H1 (cell line): ENCODE data around the gene METRNL. TPM values are rescaled to one million over a fixed set of nuclear protein-coding genes. Genes with fewer than 3 reads are reported as not detected.

ENCODE experiments used
- CTCF ChIA-PET: fragments of 300-600 bp; sonication (Branson Sonifier 250); formaldehyde crosslinking; loops from one replicate; lab custom pipeline; 2021; ENCODE audit not compliant: partially characterized antibody; lab: Charles Lee
- POLR2A ChIA-PET: fragments of 300-600 bp; sonication (Branson Sonifier 250); formaldehyde crosslinking; loops from one replicate; lab custom pipeline; 2021; ENCODE audit warnings: inconsistent platforms; ENCODE audit not compliant: partially characterized antibody; lab: Charles Lee
- DNase-seq, 2 experiments: peaks; one replicate each; pipeline versions ENCODE4 v3.0.0 to v3.0.0-alpha.2; 2010 to 2022; ENCODE audit warnings: low spot score in 2 of 2, low read depth in 1 of 2, mixed read lengths in 1 of 2
- FAIRE-seq: peaks from 2 replicates; lab custom pipeline; 2011; peaks lifted over from hg19 to GRCh38; lab: Jason Lieb, UNC
- H2AFZ ChIP-seq: 2 replicates; pipeline ENCODE4 v1.8.1; 2012; ENCODE audit warnings: low read length, inconsistent platforms
- H2AK5ac ChIP-seq: 2 replicates; pipeline ENCODE4 v1.6.1; 2013; ENCODE audit warnings: low read depth, low read length
- H2BK120ac ChIP-seq: replicated peaks from 2 replicates; pipeline ENCODE3; 2013; ENCODE audit warnings: low read depth, low read length, inconsistent platforms
- H2BK12ac ChIP-seq: 2 replicates; pipeline ENCODE4 v1.6.1; 2013; ENCODE audit warnings: low read depth, low read length
- H2BK15ac ChIP-seq: 2 replicates; pipeline ENCODE4 v1.6.1; 2013; ENCODE audit warnings: low read length
- H2BK20ac ChIP-seq: 2 replicates; pipeline ENCODE4 v1.6.1; 2013; ENCODE audit warnings: low read length
- H2BK5ac ChIP-seq: 2 replicates; pipeline ENCODE4 v1.6.1; 2013; ENCODE audit warnings: low read depth, low read length
- H3K14ac ChIP-seq: 2 replicates; pipeline ENCODE4 v1.6.1; 2013; ENCODE audit warnings: inconsistent platforms; ENCODE audit not compliant: insufficient read length
- H3K18ac ChIP-seq: 2 replicates; pipeline ENCODE4 v1.6.1; 2013; ENCODE audit warnings: low read length; ENCODE audit errors: extremely low read depth
- H3K23ac ChIP-seq: 2 replicates; pipeline ENCODE4 v1.6.1; 2013; ENCODE audit warnings: inconsistent platforms; ENCODE audit not compliant: insufficient read length
- H3K23me2 ChIP-seq: 2 replicates; pipeline ENCODE4 v1.6.1; 2013; ENCODE audit warnings: low read depth, low read length
- H3K27ac ChIP-seq: 2 replicates; pipeline ENCODE4 v1.6.1; 2011; ENCODE audit warnings: low read depth, low read length, inconsistent platforms
- H3K27me3 ChIP-seq, 4 experiments: replicated peaks in 1 of 4; 1 replicate in 1 of 4; 2 replicates in 3 of 4; pipeline versions ENCODE4 v1.6.1 to v1.8.1; 2011 to 2013; ENCODE audit warnings: low read length in 3 of 4, mild to moderate bottlenecking in 3 of 4, inconsistent platforms in 2 of 4, mixed read lengths in 2 of 4, moderate library complexity in 1 of 4; ENCODE audit not compliant: control insufficient read depth in 3 of 4, insufficient read depth in 3 of 4; ENCODE audit errors: extremely low read depth in 1 of 4
- H3K36me3 ChIP-seq, 4 experiments: 2 replicates each; pipeline versions ENCODE4 v1.6.1 to v1.8.1; 2011 to 2013; ENCODE audit warnings: mild to moderate bottlenecking in 4 of 4, low read length in 3 of 4, moderate library complexity in 2 of 4, control low read depth in 1 of 4, inconsistent platforms in 1 of 4; ENCODE audit not compliant: insufficient read depth in 4 of 4, control insufficient read depth in 2 of 4
- H3K4ac ChIP-seq: replicated peaks from 2 replicates; pipeline ENCODE3; 2013; ENCODE audit warnings: low read length, low read depth, mixed read lengths, inconsistent platforms; ENCODE audit not compliant: insufficient read length
- H3K4me1 ChIP-seq, 4 experiments: replicated peaks in 1 of 4; 1 replicate in 1 of 4; 2 replicates in 3 of 4; pipeline versions ENCODE4 v1.6.1 to v1.8.1; 2011 to 2013; ENCODE audit warnings: low read length in 3 of 4, inconsistent platforms in 2 of 4, mixed read lengths in 1 of 4; ENCODE audit not compliant: insufficient read depth in 4 of 4, control insufficient read depth in 3 of 4
- H3K4me2 ChIP-seq, 2 experiments: 2 replicates each; pipeline versions ENCODE4 v1.6.1 to v1.8.1; 2011 to 2013; ENCODE audit warnings: low read depth in 2 of 2, low read length in 2 of 2, control low read depth in 1 of 2, inconsistent platforms in 1 of 2, mild to moderate bottlenecking in 1 of 2; ENCODE audit not compliant: insufficient read depth in 1 of 2
- H3K4me3 ChIP-seq, 4 experiments: fragments of 200-600, 300-600 bp in 1 of 4; sonication (generic), shearing (Covaris generic), sonication (Bioruptor Twin) in 1 of 4; 2 replicates each; pipeline versions ENCODE4 v1.5.1 to v1.8.1; 2011 to 2016; ENCODE audit warnings: low read length in 4 of 4, low read depth in 3 of 4, control low read depth in 2 of 4, inconsistent platforms in 2 of 4, mild to moderate bottlenecking in 2 of 4, mixed read lengths in 1 of 4, moderate library complexity in 1 of 4; ENCODE audit not compliant: insufficient read depth in 2 of 4; ENCODE audit errors: extremely low read depth in 1 of 4
- H3K56ac ChIP-seq: replicated peaks from 2 replicates; pipeline ENCODE3; 2013; ENCODE audit warnings: low read depth, mild to moderate bottlenecking, mixed read lengths, low read length, inconsistent platforms; ENCODE audit not compliant: insufficient read length
- H3K79me1 ChIP-seq: 2 replicates; pipeline ENCODE4 v1.6.1; 2013; ENCODE audit warnings: low read depth, low read length, control low read depth
- H3K79me2 ChIP-seq, 2 experiments: 2 replicates each; pipeline versions ENCODE4 v1.6.1 to v1.8.1; 2012 to 2013; ENCODE audit warnings: low read length in 2 of 2, mild to moderate bottlenecking in 2 of 2, inconsistent platforms in 1 of 2; ENCODE audit not compliant: insufficient read depth in 2 of 2, control insufficient read depth in 1 of 2
- H3K9ac ChIP-seq, 4 experiments: replicated peaks in 1 of 4; 1 replicate in 1 of 4; 2 replicates in 3 of 4; pipeline versions ENCODE4 v1.6.1 to v1.8.1; 2011 to 2013; ENCODE audit warnings: low read depth in 3 of 4, low read length in 3 of 4, control low read depth in 2 of 4, mild to moderate bottlenecking in 2 of 4, moderate library complexity in 2 of 4, inconsistent platforms in 1 of 4; ENCODE audit errors: extremely low read depth in 1 of 4
- H3K9me3 ChIP-seq, 2 experiments: 2 replicates each; pipeline versions ENCODE4 v1.6.1 to v1.8.1; 2012 to 2013; ENCODE audit warnings: mild to moderate bottlenecking in 2 of 2, moderate library complexity in 2 of 2, control low read depth in 1 of 2, inconsistent platforms in 1 of 2, low read depth in 1 of 2, low read length in 1 of 2, mixed read lengths in 1 of 2; ENCODE audit not compliant: insufficient read depth in 2 of 2
- H4K20me1 ChIP-seq, 2 experiments: replicated peaks in 1 of 2; 2 replicates each; pipeline versions ENCODE3 to v1.8.1; 2011 to 2013; ENCODE audit warnings: inconsistent platforms in 2 of 2, low read length in 2 of 2, mild to moderate bottlenecking in 1 of 2; ENCODE audit not compliant: insufficient read depth in 2 of 2, control insufficient read depth in 1 of 2
- H4K5ac ChIP-seq: 2 replicates; pipeline ENCODE4 v1.6.1; 2013; ENCODE audit warnings: low read length, low read depth, mixed read lengths, inconsistent platforms; ENCODE audit not compliant: insufficient read length
- H4K8ac ChIP-seq: 2 replicates; pipeline ENCODE4 v1.8.0; 2013; ENCODE audit warnings: mild to moderate bottlenecking, moderate library complexity, low read length, inconsistent platforms; ENCODE audit not compliant: insufficient read depth; ENCODE audit errors: extremely low read depth
- H4K91ac ChIP-seq: replicated peaks from 2 replicates; pipeline ENCODE3; 2013; ENCODE audit warnings: low read length, mixed read lengths, inconsistent platforms; ENCODE audit not compliant: insufficient read length
- EP300 ChIP-seq, 2 experiments: IDR thresholded peaks; 1 replicate in 1 of 2; 2 replicates in 1 of 2; pipeline ENCODE4 v1.6.1; 2011 to 2012; ENCODE audit warnings: low read depth in 2 of 2, low read length in 2 of 2, mild to moderate bottlenecking in 2 of 2, borderline replicate concordance in 1 of 2, inconsistent platforms in 1 of 2, moderate library complexity in 1 of 2
- EZH2 ChIP-seq: fragments of 200-600 bp; sonication (generic); IDR thresholded peaks from 2 replicates; pipeline ENCODE4 v1.7.1; 2012; ENCODE audit warnings: low read depth, mild to moderate bottlenecking, moderate library complexity, low read length, inconsistent platforms; ENCODE audit not compliant: severe bottlenecking
- GABPA ChIP-seq: IDR thresholded peaks from 2 replicates; pipeline ENCODE4 v1.6.1; 2011; ENCODE audit warnings: mild to moderate bottlenecking, low read length, moderate library complexity, borderline replicate concordance; ENCODE audit not compliant: insufficient read depth
- JUND ChIP-seq: IDR thresholded peaks from 2 replicates; pipeline ENCODE4 v1.6.1; 2011; ENCODE audit warnings: mild to moderate bottlenecking, improper control_type of control experiment, low read length
- KDM4A ChIP-seq: IDR thresholded peaks from one replicate; pipeline ENCODE4 v1.7.1; 2012; ENCODE audit warnings: low read depth, mild to moderate bottlenecking, moderate library complexity, low read length, inconsistent platforms; ENCODE audit not compliant: severe bottlenecking
- NANOG ChIP-seq: IDR thresholded peaks from 2 replicates; pipeline ENCODE4 v1.6.1; 2011; ENCODE audit warnings: low read length, low read depth, mild to moderate bottlenecking, inconsistent platforms; ENCODE audit not compliant: insufficient read depth, poor library complexity, severe bottlenecking
- RXRA ChIP-seq: IDR thresholded peaks from 2 replicates; pipeline ENCODE4 v1.6.1; 2011; ENCODE audit warnings: low read depth, mild to moderate bottlenecking, low read length, moderate library complexity; ENCODE audit not compliant: insufficient read depth
- SAP30 ChIP-seq: fragments of 300-600 bp; sonication (generic); IDR thresholded peaks from 2 replicates; pipeline ENCODE4 v1.7.1; 2012; ENCODE audit warnings: low read length, moderate library complexity, mild to moderate bottlenecking, inconsistent platforms; ENCODE audit not compliant: insufficient read depth, insufficient replicate concordance
- SIN3A ChIP-seq, 2 experiments: IDR thresholded peaks in 1 of 2; conservative IDR thresholded peaks in 1 of 2; 2 replicates each; pipeline ENCODE4 v1.6.1; 2011 to 2012; ENCODE audit warnings: low read length in 2 of 2, improper control_type of control experiment in 1 of 2, low read depth in 1 of 2, mild to moderate bottlenecking in 1 of 2
- TEAD4 ChIP-seq: IDR thresholded peaks from 2 replicates; pipeline ENCODE4 v1.6.1; 2012; ENCODE audit warnings: low read depth, low read length, inconsistent platforms, mixed read lengths
- WGBS, 2 experiments: shearing (Covaris generic) in 1 of 2; methylation state at CpG; one replicate each; pipeline versions ENCODE4 v1.1.6 to v1.1.7; 2013 to 2015; ENCODE audit warnings: low lambda C conversion rate in 2 of 2, mixed read lengths in 2 of 2, inconsistent platforms in 1 of 2, low coverage in 1 of 2, missing lambda C conversion rate in 1 of 2; ENCODE audit not compliant: insufficient replicate concordance in 2 of 2, insufficient coverage in 1 of 2, insufficient read length in 1 of 2; ENCODE audit errors: extremely low coverage in 1 of 2, missing lambda C conversion rate in 1 of 2; 5-methylcytosine and 5-hydroxymethylcytosine counted together
- polyA plus RNA-seq, 7 experiments: library from polyadenylated mRNA; depleted of rRNA in 3 of 7; stranded (reverse) in 5 of 7; unstranded in 2 of 7; fragments of >200 nt in 5 of 7; fragments of 200-250 nt in 2 of 7; gene quantifications; 1 replicate in 5 of 7; 2 replicates in 1 of 7; 4 replicates in 1 of 7; pipeline versions ENCODE4 v1.2.1 to v1.2.3, GENCODE V29; 2011 to 2013; ENCODE audit warnings: missing spikeins in 2 of 7, mixed read lengths in 2 of 7
- total RNA-seq: library from RNA; stranded (reverse); fragmentation: NEBNext Ultra II Directional; extraction: Animal tissue kit (Norgen Biotek cat#: 25700); gene quantifications from 2 replicates; pipeline ENCODE4 v1.2.1, GENCODE V29; 2021
- TF ChIP-seq, protein P1 (sequence below): IDR thresholded peaks from 2 replicates; pipeline ENCODE4 v1.6.1; 2011; ENCODE audit warnings: low read length, improper control_type of control experiment

The METRNL gene
- total and polyA plus RNA-seq, 2 of the 8 experiments (the other 6 are each of a cell fraction or from before 2014, with no cell fraction given) = 13.9 to 14.2 TPM

DNA sequence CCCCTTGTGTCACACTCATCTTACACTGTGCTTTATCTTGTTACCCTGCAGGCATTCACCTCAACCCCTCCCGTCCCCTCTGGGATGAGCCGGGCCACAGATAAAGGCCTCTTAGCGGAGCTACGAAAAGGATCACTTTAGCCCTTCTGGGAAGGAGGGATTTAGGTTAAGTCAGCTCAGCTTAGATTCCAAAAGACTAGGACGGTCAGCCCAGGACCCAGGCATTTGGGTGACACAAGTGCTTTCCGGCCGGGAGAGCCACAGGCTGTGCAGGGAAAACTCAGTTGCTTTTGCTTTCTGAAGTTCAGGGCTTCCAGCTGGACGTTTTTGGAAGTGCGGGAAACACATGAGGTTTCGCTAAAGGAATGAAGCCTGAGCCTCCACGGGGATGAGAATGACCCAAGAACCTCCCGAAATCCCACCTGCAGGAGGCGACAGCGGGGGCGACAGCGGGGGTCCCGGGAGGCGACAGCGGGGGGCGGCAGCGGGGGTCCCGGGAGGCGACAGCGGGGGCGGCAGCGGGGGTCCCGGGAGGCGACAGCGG lies 11.6 kb upstream of the METRNL start:
- H4K20me1 ChIP-seq = peaks cover 0 to 2% of the 10 kb centered on the region in 2 experiments
- no peak overlapping the region for H3K23ac ChIP-seq
- H2AK5ac ChIP-seq = no peak overlapping the region
- H3K56ac ChIP-seq = no peak overlapping the region
- H2AFZ ChIP-seq = no peak overlapping the region
- ChIA-PET CTCF (interaction anchor here (0.8 to 1.3 kb wide), 4 partner anchors 9 to 104 kb away, joined by 3 to 7 read pairs (median 4); no protein-coding TSS in a partner anchor), POLR2A (no interaction called here)
- H3K79me1 ChIP-seq = no peaks in the 10 kb centered on the region
- no peak overlapping the region for H3K27ac ChIP-seq
- FAIRE-seq = no peak
- no peak overlapping the region for H3K14ac ChIP-seq
- no peak overlapping the region for H3K4ac ChIP-seq
- WGBS, 2 experiments = 73% methylated on average over 13 of the region's 29 CpGs; no CpG with 5 or more reads in 1 of the 2 experiments
- H3K36me3 ChIP-seq = no peaks in the 10 kb centered on the region
- no peaks in the 10 kb centered on the region; the same call in 1 of the 2 replicates for H3K23me2 ChIP-seq
- no peaks in the 10 kb centered on the region for H3K4me1 ChIP-seq
- H4K91ac ChIP-seq = no peak overlapping the region
- H2BK15ac ChIP-seq = no peak overlapping the region
- no peak overlapping the region for H3K4me3 ChIP-seq
- H3K79me2 ChIP-seq = no peaks in the 10 kb centered on the region
- H2BK12ac ChIP-seq = no peak overlapping the region
- no peak overlapping the region for H3K9ac ChIP-seq
- H4K5ac ChIP-seq = no peak overlapping the region
- no peak overlapping the region for H4K8ac ChIP-seq
- peak in 1 of 2 experiments; percentile 39 for DNase-seq
- no peaks in the 10 kb centered on the region for H3K9me3 ChIP-seq
- H2BK5ac ChIP-seq = no peak overlapping the region
- H2BK120ac ChIP-seq = no peak overlapping the region
- no peak overlapping the region for H2BK20ac ChIP-seq
- H3K27me3 ChIP-seq = no peaks in the 10 kb centered on the region
- H3K18ac ChIP-seq = no peak overlapping the region
- H3K4me2 ChIP-seq = no peak overlapping the region
- TF ChIP-seq, protein P1, sequence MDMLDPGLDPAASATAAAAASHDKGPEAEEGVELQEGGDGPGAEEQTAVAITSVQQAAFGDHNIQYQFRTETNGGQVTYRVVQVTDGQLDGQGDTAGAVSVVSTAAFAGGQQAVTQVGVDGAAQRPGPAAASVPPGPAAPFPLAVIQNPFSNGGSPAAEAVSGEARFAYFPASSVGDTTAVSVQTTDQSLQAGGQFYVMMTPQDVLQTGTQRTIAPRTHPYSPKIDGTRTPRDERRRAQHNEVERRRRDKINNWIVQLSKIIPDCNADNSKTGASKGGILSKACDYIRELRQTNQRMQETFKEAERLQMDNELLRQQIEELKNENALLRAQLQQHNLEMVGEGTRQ = no peak
- TF ChIP-seq JUND (no peak), KDM4A (no peak), EP300 (IDR thresholded peaks at IDR 0.05; ENCODE audit: borderline replicate concordance in 1 of 2, low read depth in 2 of 2, low read length in 2 of 2) (no peak), EZH2 (no peak), SAP30 (no peak), NANOG (no peak), GABPA (no peak), TEAD4 (no peak), SIN3A (conservative IDR thresholded peaks at IDR 0.05 in 1 of 2, IDR thresholded peaks at IDR 0.05 in 1 of 2; ENCODE audit: low read depth in 1 of 2, low read length in 2 of 2) (no peak), RXRA (no peak)
